Amygdala (tissue), 56 donors: Measurements from ENCODE around the gene GDF3.

ENCODE experiments used
- DNase-seq, 56 donors: peaks; one replicate each; lab custom pipeline; 2025; lab: John Stamatoyannopoulos, UW

Gene GDF3

GRCh38 chr12:7668171-7668570 lies 27.4 kb downstream of the GDF3 start:
- no peak for DNase-seq

DNA sequence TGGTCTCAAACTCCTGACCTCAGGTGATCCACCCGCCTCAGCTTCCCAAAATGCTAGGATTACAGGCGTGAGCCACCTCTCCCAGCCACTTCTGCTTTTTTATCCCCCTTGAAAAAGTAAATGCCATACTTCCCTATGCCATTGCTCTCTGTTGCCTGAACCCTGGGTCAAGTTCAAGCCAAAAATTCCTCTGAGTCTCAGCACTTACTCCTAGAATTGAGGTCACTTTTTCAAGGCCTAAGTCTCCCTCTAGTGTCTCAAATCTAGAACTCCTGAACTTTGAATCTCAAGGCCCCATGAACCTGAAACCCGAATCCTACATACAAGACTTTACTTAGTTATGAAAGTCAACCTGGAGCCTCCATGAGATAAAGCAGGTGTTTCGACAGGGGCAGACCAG lies 28.4 kb downstream of the GDF3 start:
- no peak for DNase-seq

DNA sequence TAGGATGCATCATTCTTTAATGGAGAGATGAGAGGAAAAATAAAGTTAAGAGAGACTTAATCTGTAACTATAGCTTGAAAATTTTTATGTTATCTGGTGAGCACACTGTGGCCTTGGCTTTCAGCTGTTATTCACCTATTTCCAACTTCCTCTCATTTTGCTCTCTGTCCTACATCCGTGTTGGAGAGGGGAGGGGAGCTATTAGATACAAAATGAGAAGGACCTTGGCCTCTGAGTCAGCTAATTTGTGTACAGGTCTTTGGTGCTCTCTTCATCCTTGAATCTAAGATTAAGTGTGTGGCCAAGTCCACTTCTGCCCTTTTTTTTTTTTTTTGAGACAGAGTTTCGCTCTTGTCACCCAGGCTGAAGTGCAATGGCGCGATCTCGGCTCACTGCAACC lies 29.0 kb downstream of the GDF3 start:
- DNase-seq, result no peak

DNA sequence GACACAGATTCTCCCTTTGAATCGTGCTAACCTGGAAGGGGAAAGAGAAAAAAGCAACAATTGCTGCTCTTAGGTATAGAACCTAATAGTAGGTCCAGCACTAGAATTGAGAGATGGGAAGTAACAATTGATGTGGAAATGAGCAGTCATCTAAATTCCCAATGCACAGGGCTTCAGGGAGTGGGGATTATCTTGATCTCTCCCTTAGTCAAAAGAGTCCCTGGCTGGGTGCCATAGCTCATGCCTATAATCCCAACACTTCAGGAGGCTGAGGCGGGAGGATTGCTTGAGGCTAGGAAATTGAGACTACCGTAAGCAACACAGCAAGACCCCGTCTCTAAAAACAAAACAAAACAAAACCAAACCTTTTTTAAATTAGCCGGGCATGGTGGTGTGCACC lies 33.8 kb downstream of the GDF3 start:
- no peak for DNase-seq

GRCh38 chr12:7656121-7656520 lies 39.5 kb downstream of the GDF3 start:
- no peak for DNase-seq

GRCh38 chr12:7650091-7650490 lies 45.5 kb downstream of the GDF3 start:
- no peak for DNase-seq

DNA sequence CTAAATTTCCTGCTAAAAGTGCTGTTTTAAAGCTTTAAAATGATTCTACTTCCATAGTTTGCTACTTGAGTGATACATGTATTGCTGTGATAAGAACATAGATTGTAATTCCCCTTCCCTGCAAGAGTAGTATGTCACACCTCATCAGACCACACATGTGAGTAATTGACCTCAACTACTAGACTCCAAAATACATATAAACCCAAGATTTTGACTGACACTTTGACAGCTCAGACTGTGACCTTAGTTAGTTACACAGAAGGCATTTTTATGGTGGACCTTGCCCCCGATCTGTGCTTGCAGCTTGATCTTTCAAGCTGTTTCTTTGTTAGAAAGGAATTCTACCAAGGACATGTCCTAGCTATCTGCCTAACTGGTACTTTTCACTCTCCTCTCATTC lies 48.5 kb downstream of the GDF3 start:
- DNase-seq, result no peak

- no peak for DNase-seq
Measured at GRCh38 chr12:7646178-7646475, 49.4 kb downstream of the GDF3 start.

DNA sequence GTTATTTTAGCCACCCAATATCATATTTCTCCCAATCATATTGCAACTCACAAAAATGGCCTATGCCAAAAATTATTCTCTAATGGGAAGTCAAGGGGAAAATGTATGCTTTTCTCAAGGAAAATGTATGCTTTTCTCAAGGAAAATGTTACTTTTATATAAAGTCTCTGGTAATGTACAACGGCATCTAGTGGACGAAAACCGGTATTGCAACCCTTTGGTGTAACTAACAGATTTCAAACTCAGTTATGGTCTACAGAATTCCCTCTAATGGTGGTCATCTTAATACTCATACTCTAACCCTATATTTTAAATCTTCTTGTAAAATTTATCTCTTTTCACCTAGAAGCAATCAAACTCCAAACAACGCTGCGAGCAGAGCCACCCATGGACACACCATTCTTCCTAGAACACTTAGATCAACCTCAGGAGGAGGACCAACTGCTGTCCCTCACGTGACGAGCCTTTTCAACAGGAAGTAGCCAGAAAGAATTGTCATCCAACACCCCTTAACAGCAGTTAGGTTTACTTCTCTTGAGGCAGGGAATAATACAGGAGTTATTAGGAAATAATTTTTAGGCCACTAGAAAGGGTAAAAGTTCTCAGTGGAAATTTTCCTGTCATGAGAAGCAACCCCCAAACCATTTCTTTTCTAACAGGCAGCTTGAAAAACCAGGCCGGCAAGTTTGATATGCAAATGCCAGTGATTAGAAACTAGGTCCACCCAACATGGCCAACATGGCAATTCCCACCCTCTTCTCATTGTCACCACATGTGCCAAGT lies 50.0 kb downstream of the GDF3 start:
- DNase-seq, result peak in 2 of 56 donors; percentile 11 to 14

DNA sequence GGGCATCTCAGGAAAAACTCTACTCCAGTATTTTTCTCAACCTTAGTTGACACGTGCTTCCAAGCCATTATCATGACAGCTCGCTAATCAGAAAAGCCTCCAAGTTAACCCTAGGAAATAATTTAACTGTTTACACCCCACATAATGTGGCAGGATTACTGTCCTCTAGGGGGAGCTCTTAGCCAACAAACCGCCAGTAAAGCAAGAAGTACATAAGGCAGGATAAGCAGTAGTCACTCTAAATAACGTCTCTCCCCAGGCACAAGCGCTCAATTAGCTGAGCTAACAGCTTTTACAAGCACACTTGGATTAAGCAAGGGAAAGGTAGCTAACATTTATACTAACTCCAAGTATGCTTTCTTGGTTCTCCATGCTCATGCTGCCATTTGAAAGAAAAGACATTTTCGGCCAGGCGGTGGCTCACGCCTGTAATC lies 52.7 kb downstream of the GDF3 start:
- DNase-seq, result no peak

GRCh38 chr12:7642287-7642686 lies 53.3 kb downstream of the GDF3 start:
- no peak for DNase-seq

DNA sequence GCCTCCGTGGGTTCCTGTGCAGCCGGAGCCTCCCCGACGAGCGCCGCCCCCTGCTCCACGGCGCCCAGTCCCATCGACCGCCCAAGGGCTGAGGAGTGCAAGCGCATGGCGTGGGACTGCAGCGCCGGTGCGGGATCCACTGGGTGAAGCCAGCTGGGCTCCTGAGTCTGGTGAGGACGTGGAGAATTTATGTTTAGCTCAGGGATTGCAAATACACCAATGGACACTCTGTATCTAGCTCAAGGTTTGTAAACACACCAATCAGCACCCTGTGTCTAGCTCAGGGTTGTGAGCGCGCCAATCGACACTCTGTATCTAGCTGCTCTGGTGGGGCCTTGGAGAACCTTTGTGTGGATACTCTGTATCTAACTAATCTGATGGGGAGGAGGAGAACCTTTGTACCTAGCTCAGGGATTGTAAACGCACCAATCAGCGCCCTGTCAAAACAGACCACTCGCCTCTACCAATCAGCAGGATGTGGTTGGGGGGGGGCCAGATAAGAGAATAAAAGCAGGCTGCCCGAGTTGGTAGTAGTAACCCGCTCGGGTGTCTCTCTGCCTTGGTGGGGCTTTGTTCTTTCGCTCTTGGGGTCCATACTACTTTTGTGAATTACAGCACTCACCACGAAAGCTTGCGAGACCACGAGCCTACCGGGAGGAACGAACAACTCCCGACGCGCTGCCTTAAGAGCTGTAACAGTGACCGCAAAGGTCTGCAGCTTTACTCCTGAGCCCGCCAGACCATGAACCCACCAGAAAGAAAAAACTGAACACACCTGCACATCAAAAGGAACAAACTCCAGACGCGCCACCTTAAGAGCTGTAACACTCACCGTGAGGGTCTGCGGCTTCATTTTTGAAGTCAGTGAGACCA lies 55.2 kb downstream of the GDF3 start:
- peak in 2 of 56 donors; percentile 11 to 14 for DNase-seq
